Measurements from ENCODE around the gene TMEM43.

The TMEM43 gene

GRCh38 chr3:14129296-14129695 lies 4.4 kb downstream of the TMEM43 start:
- no peak for DNase-seq
- Histone ChIP-seq H3K36me3 (ENCODE audit: control insufficient read depth in 1 of 2, insufficient read depth in 2 of 2, low read length in 2 of 2) (peaks cover 47 to 53% of the 10 kb centered on the region in 2 experiments), H4K91ac (ENCODE audit: low read depth, low read length) (no peak overlapping the region), H3K27me3 (ENCODE audit: insufficient read depth, low read length) (no peaks in the 10 kb centered on the region), H2BK12ac (ENCODE audit: low read length) (no peak overlapping the region), H2AK5ac (ENCODE audit: low read length) (no peak overlapping the region), H3K9ac (ENCODE audit: low read length) (no peak overlapping the region), H3K18ac (ENCODE audit: low read length) (no peak overlapping the region), H3K79me1 (ENCODE audit: low read length) (peaks cover 9% of the 10 kb centered on the region), H2BK120ac (ENCODE audit: insufficient read depth, low read length, poor library complexity) (no peak overlapping the region), H3K9me3 (ENCODE audit: insufficient read depth, low read depth, low read length) (peaks cover 3% of the 10 kb centered on the region), H2BK5ac (ENCODE audit: low read depth, low read length, poor library complexity) (no peak overlapping the region), H4K12ac (ENCODE audit: low read depth, low read length) (no peak overlapping the region), H3K4me3 (ENCODE audit: low read depth, low read length) (no peak overlapping the region), H3K4ac (ENCODE audit: low read depth, low read length) (no peak overlapping the region), H3K14ac (ENCODE audit: low read length) (no peak overlapping the region), H3K4me1 (ENCODE audit: control insufficient read depth in 1 of 2, insufficient read depth in 2 of 2, low read length in 2 of 2) (peaks cover 7 to 8% of the 10 kb centered on the region in 2 experiments), H3K79me2 (ENCODE audit: control insufficient read depth, insufficient read depth, low read length, poor library complexity) (peaks cover 9% of the 10 kb centered on the region), H3K23ac (ENCODE audit: low read length) (no peak overlapping the region), H3K4me2 (ENCODE audit: low read length) (no peak overlapping the region), H2AFZ (ENCODE audit: insufficient read depth, low read length, poor library complexity) (no peak overlapping the region), H3K27ac (ENCODE audit: low read depth, low read length) (no peak overlapping the region), H4K8ac (ENCODE audit: low read depth, low read length) (no peak overlapping the region)
- WGBS (ENCODE audit: extremely low coverage, insufficient coverage, insufficient read length), result no CpG with 5 or more reads among the region's 6 CpGs

- Histone ChIP-seq H3K18ac (ENCODE audit: low read length) (no peak overlapping the region), H4K91ac (ENCODE audit: low read depth, low read length) (no peak overlapping the region), H3K23ac (ENCODE audit: low read length) (no peak overlapping the region), H3K79me1 (ENCODE audit: low read length) (peaks cover 3% of the 10 kb centered on the region), H2AK5ac (ENCODE audit: low read length) (no peak overlapping the region), H3K4me1 (ENCODE audit: control insufficient read depth in 1 of 2, insufficient read depth in 2 of 2, low read length in 2 of 2) (peaks cover 7 to 8% of the 10 kb centered on the region in 2 experiments), H2BK120ac (ENCODE audit: insufficient read depth, low read length, poor library complexity) (no peak overlapping the region), H3K27ac (ENCODE audit: low read depth, low read length) (no peak overlapping the region), H3K36me3 (ENCODE audit: control insufficient read depth in 1 of 2, insufficient read depth in 2 of 2, low read length in 2 of 2) (peaks cover 56 to 63% of the 10 kb centered on the region in 2 experiments), H3K9me3 (ENCODE audit: insufficient read depth, low read depth, low read length) (peaks cover 3% of the 10 kb centered on the region), H3K14ac (ENCODE audit: low read length) (no peak overlapping the region), H2BK12ac (ENCODE audit: low read length) (no peak overlapping the region), H2AFZ (ENCODE audit: insufficient read depth, low read length, poor library complexity) (no peak overlapping the region), H3K79me2 (ENCODE audit: control insufficient read depth, insufficient read depth, low read length, poor library complexity) (peaks cover 3% of the 10 kb centered on the region), H2BK5ac (ENCODE audit: low read depth, low read length, poor library complexity) (no peak overlapping the region), H3K4ac (ENCODE audit: low read depth, low read length) (no peak overlapping the region), H3K27me3 (ENCODE audit: insufficient read depth, low read length) (no peaks in the 10 kb centered on the region), H3K9ac (ENCODE audit: low read length) (no peak overlapping the region), H3K4me2 (ENCODE audit: low read length) (no peak overlapping the region), H4K12ac (ENCODE audit: low read depth, low read length) (no peak overlapping the region), H3K4me3 (ENCODE audit: low read depth, low read length) (no peak overlapping the region), H4K8ac (ENCODE audit: low read depth, low read length) (no peak overlapping the region)
- DNase-seq, result no peak
- no CpG with 5 or more reads among the region's 4 CpGs for WGBS (ENCODE audit: extremely low coverage, insufficient coverage, insufficient read length)
Measured at GRCh38 chr3:14130230-14130629, 5.4 kb downstream of the TMEM43 start.

DNA sequence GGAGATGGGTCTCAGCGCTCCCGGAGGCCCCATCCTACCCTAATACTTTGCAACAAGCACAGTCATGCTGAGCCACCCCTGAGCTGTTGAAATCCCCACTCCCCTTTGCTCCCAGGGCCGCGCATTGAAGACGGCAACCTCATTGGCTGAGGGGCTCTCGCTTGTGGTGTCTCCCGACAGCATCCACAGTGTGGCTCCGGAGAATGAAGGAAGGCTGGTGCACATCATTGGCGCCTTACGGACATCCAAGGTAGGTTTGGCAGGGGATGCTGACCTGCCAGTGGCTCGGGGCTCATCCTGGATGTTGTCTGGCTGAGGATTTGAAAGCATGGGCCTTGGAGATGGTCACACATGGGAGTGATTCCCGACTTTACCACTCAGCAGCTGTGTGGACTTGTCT lies 5.9 kb downstream of the TMEM43 start:
- Histone ChIP-seq H2AK5ac (ENCODE audit: low read length) (no peak overlapping the region), H3K27ac (ENCODE audit: low read depth, low read length) (no peak overlapping the region), H3K18ac (ENCODE audit: low read length) (no peak overlapping the region), H3K23ac (ENCODE audit: low read length) (no peak overlapping the region), H4K12ac (ENCODE audit: low read depth, low read length) (no peak overlapping the region), H4K91ac (ENCODE audit: low read depth, low read length) (no peak overlapping the region), H2BK120ac (ENCODE audit: insufficient read depth, low read length, poor library complexity) (no peak overlapping the region), H2AFZ (ENCODE audit: insufficient read depth, low read length, poor library complexity) (no peak overlapping the region), H3K27me3 (ENCODE audit: insufficient read depth, low read length) (no peaks in the 10 kb centered on the region), H3K36me3 (ENCODE audit: control insufficient read depth in 1 of 2, insufficient read depth in 2 of 2, low read length in 2 of 2) (peaks cover 61 to 67% of the 10 kb centered on the region in 2 experiments), H3K4ac (ENCODE audit: low read depth, low read length) (no peak overlapping the region), H3K9me3 (ENCODE audit: insufficient read depth, low read depth, low read length) (peaks cover 3% of the 10 kb centered on the region), H2BK12ac (ENCODE audit: low read length) (no peak overlapping the region), H4K8ac (ENCODE audit: low read depth, low read length) (no peak overlapping the region), H3K4me1 (ENCODE audit: control insufficient read depth in 1 of 2, insufficient read depth in 2 of 2, low read length in 2 of 2) (peaks cover 7% of the 10 kb centered on the region in 2 experiments), H3K79me1 (ENCODE audit: low read length) (no peaks in the 10 kb centered on the region), H3K4me3 (ENCODE audit: low read depth, low read length) (no peak overlapping the region), H3K79me2 (ENCODE audit: control insufficient read depth, insufficient read depth, low read length, poor library complexity) (peaks cover 2% of the 10 kb centered on the region), H3K14ac (ENCODE audit: low read length) (no peak overlapping the region), H3K4me2 (ENCODE audit: low read length) (no peak overlapping the region), H2BK5ac (ENCODE audit: low read depth, low read length, poor library complexity) (no peak overlapping the region), H3K9ac (ENCODE audit: low read length) (no peak overlapping the region)
- WGBS (ENCODE audit: extremely low coverage, insufficient coverage, insufficient read length), result no CpG with 5 or more reads among the region's 12 CpGs
- no peak for DNase-seq

DNA sequence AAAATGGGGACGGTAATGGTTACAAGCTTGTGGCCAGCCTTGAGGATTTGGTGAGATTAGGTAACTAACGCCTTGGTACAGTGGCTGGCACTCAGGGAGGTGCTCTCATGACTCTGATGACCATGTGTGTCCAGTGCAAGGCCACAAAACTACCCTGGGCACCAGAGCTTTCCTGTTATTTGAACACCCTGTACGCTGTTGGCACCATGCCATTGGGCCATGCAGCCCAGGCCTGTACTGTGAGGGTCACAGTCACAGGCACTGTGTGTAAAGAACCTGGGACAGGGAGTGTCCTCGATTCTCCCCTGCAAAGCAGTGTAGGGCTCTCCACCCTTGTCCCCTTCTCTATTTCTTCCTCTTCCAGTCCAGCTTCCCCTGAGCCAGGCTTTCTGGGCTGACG lies 6.3 kb downstream of the TMEM43 start:
- Histone ChIP-seq H3K4me2 (ENCODE audit: low read length) (no peak overlapping the region), H2BK120ac (ENCODE audit: insufficient read depth, low read length, poor library complexity) (no peak overlapping the region), H3K27me3 (ENCODE audit: insufficient read depth, low read length) (no peaks in the 10 kb centered on the region), H3K23ac (ENCODE audit: low read length) (no peak overlapping the region), H3K4me1 (ENCODE audit: control insufficient read depth in 1 of 2, insufficient read depth in 2 of 2, low read length in 2 of 2) (peaks cover 2 to 3% of the 10 kb centered on the region in 2 experiments), H2AK5ac (ENCODE audit: low read length) (no peak overlapping the region), H3K36me3 (ENCODE audit: control insufficient read depth in 1 of 2, insufficient read depth in 2 of 2, low read length in 2 of 2) (peaks cover 62 to 70% of the 10 kb centered on the region in 2 experiments), H3K79me1 (ENCODE audit: low read length) (no peaks in the 10 kb centered on the region), H3K18ac (ENCODE audit: low read length) (no peak overlapping the region), H3K79me2 (ENCODE audit: control insufficient read depth, insufficient read depth, low read length, poor library complexity) (peaks cover 1% of the 10 kb centered on the region), H2AFZ (ENCODE audit: insufficient read depth, low read length, poor library complexity) (no peak overlapping the region), H3K9me3 (ENCODE audit: insufficient read depth, low read depth, low read length) (peaks cover 3% of the 10 kb centered on the region), H3K4me3 (ENCODE audit: low read depth, low read length) (no peak overlapping the region), H4K8ac (ENCODE audit: low read depth, low read length) (no peak overlapping the region), H2BK5ac (ENCODE audit: low read depth, low read length, poor library complexity) (no peak overlapping the region), H3K4ac (ENCODE audit: low read depth, low read length) (no peak overlapping the region), H3K27ac (ENCODE audit: low read depth, low read length) (no peak overlapping the region), H4K12ac (ENCODE audit: low read depth, low read length) (no peak overlapping the region), H3K9ac (ENCODE audit: low read length) (no peak overlapping the region), H3K14ac (ENCODE audit: low read length) (no peak overlapping the region), H2BK12ac (ENCODE audit: low read length) (no peak overlapping the region), H4K91ac (ENCODE audit: low read depth, low read length) (no peak overlapping the region)
- no CpG with 5 or more reads among the region's 5 CpGs for WGBS (ENCODE audit: extremely low coverage, insufficient coverage, insufficient read length)
- DNase-seq, result no peak
